NB4 (cell line): ENCODE data around the gene COPZ1.
"Not testable (repeated sequence)": the region's sequence is repeated elsewhere in the genome, so short reads cannot be mapped to it uniquely, and the experiment has no call there.

ENCODE experiments used
- CTCF ChIP-seq: IDR thresholded peaks from one replicate; pipeline ENCODE4 v1.5.1; 2012; ENCODE audit warnings: low read depth, low read length
- POLR2A ChIP-seq: IDR thresholded peaks from 2 replicates; pipeline ENCODE4 v1.6.1; 2011; ENCODE audit warnings: mild to moderate bottlenecking; ENCODE audit not compliant: insufficient read length; ENCODE audit errors: extremely low read depth

- not testable (repeated sequence) for TF ChIP-seq CTCF, POLR2A
Observed at GRCh38 chr12:54281694-54282093, 43.2 kb upstream of the COPZ1 start.
